SW480 (cell line): ENCODE data around the gene USP16.

ENCODE experiments used
- DNase-seq: peaks from one replicate; pipeline ENCODE4 v3.0.0-alpha.2; 2016; ENCODE audit warnings: low spot score

The USP16 gene

GRCh38 chr21:29033871-29034270 lies 9.4 kb downstream of the USP16 start:
- DNase-seq, result no peak

DNA sequence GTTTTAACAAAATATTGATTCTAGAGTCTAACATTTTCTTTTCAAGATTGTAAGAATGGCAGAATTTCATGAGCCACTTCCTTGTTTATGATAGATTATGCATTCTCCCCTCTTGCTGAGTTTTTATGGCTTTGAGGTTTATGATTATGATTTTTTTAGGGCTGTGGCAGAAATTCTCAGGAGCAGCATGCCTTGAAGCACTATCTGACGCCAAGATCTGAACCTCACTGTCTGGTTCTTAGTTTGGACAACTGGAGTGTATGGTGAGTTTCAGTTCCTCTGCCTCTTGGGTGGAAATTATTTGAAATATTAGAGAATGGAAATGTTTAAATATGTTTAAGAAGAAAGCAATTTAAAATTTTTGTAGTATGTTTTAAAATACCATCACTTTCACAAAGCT lies 10.2 kb downstream of the USP16 start:
- no peak for DNase-seq

DNA sequence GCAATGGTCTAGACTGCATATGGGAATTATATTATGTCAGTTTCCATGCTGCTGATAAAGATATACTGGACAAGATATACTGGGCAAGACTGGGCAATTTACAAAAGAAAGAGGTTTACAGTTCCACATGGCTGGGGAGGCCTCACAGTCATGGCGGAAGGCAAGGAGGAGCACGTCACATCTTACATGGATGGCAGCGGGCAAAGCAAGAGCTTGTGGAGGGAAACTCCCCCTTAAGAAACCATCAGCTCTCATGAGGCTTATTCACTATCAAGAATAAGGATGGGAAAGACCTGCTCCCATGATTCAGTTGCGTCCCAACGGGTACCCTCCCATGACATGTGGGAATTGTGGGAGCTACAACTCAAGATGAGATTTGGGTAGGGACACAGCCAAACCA lies 27.8 kb downstream of the USP16 start:
- DNase-seq, result no peak

GRCh38 chr21:29053011-29053553 lies 28.6 kb downstream of the USP16 start:
- DNase-seq, result no peak

GRCh38 chr21:29053656-29054055 lies 29.2 kb downstream of the USP16 start:
- DNase-seq, result no peak

DNA sequence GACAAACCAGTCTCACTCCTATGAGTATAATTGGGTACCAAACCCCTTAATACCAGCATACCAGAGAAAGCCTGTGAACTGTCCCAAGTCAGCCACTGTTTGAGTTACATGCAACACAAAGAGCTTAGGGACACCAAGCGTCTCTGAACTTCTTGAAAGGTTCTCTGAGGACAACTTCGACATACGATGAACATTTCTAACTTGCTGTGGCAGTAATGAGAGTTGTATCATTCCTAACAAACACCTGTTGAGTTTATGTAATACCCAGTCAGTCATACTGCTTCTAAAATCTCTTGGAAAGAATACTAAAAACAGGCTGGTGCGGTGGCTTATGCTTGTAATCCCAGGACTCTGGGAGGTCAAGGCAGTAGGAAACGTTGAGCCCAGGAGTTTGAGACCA lies 30.6 kb downstream of the USP16 start:
- no peak for DNase-seq

- no peak for DNase-seq
Observed at GRCh38 chr21:29056005-29056404, 31.5 kb downstream of the USP16 start.

- DNase-seq, result no peak
Observed at GRCh38 chr21:29056538-29057050, 32.1 kb downstream of the USP16 start.

DNA sequence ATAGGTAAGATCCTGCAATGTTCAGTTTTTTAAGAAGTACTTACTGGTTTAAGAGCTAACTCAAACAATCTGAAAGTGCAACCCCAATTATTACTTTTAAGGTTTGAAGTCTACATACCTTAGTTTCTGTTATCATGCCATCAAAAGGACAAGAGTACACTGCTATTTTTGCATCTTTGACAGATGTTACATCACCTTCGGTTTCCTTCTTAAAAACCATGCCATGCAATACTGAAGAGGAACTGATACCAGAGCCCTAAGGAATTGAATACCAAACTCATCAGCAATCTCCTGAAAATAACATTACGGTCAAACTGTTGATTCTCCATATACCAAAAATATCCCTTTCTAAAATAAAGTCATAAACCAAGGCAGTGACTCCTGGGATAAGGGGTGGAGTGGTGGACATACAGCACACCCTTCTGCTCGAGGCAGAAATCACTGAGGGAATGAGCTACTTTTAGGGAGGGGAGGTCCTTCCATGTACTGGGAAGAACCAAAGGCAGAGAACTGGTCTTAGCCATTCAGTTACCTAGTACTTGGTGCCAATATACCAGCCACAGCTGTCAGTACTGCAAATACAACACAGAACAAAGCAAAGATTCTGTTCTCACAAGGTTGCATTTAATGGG lies 40.5 kb downstream of the USP16 start:
- DNase-seq, result no peak

DNA sequence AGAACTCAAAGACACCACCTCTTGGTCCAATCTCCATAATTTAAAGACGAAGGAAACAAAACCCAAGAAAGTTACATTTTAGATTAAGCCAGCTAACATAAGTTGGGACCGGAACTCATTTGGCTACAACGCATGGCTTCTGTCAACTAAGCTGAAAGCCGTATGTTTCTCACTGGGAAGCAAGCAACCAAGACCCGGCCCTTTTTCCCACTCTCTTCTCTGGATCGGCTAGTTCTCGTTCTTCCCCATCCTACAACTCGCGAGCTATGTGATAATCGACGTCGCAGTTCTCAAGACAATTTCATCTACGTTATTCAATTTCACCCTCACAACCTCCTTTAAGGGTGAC lies 48.4 kb downstream of the USP16 start:
- DNase-seq, result no peak

- DNase-seq, result peak; percentile 99
Observed at GRCh38 chr21:29073222-29074006, 48.9 kb downstream of the USP16 start, which contains the start of gene CCT8. CCT8 (minus strand) TSS chr21:29073648; CDS start chr21:29073590, 58 bp downstream.

DNA sequence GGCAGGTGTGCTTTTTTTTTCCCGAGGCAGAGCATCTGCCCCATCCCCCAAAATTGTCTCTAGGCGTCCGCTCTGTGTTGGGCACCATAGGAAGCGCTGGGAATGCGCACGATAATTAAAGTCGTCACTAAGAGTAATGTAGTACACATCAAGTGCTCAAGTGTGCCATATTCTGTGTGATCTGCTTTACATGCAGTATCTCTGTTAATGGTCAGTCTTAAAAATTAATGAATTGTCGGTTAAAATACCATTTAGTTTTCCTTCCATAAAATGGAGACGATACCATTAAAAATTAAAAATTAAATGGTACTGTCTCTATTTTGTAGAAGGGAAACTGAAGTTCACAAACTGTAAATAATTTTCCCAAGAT lies 49.5 kb downstream of the USP16 start:
- no peak for DNase-seq

- no peak for DNase-seq
Observed at GRCh38 chr21:29074783-29075182, 50.3 kb downstream of the USP16 start.

DNA sequence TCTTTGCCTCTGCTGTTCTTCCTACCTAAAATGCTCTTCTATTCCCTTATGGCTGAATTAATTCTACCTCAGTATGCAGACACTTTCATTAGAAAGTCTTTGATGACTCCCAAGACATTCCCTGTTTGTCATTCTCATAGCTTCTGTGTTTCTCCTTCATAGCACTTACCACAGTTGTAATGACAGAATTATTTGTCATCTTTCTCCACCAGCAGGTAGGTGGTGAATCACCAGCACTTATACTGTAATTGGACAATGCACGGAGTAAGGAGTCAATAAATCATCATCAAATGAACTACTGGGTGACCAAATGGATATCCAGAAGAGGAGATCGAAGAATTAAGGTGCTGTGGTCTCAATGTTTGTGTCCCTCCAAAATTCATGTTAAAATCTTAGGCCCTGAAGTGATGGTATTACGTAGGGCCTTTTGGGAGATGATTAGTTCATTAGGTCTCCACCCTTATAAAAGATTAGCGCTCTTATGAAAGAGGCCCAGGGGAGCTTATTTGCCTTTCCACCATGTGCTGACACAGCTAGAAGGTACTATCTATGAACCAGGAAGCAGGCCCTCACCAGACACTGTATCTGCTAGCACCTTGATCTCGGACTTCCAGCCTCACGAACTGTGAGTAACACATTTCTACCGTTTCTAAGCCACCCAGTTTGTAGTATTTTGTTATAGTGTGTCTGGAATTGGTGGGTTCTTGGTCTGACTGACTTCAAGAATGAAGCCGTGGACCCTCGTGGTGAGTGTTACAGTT lies 51.4 kb downstream of the USP16 start:
- DNase-seq, result peak; percentile 40

- peak; percentile 66 for DNase-seq
Observed at GRCh38 chr21:29076731-29077640, 52.5 kb downstream of the USP16 start.

- peak; percentile 29 for DNase-seq
Observed at GRCh38 chr21:29077651-29078090, 53.2 kb downstream of the USP16 start.

DNA sequence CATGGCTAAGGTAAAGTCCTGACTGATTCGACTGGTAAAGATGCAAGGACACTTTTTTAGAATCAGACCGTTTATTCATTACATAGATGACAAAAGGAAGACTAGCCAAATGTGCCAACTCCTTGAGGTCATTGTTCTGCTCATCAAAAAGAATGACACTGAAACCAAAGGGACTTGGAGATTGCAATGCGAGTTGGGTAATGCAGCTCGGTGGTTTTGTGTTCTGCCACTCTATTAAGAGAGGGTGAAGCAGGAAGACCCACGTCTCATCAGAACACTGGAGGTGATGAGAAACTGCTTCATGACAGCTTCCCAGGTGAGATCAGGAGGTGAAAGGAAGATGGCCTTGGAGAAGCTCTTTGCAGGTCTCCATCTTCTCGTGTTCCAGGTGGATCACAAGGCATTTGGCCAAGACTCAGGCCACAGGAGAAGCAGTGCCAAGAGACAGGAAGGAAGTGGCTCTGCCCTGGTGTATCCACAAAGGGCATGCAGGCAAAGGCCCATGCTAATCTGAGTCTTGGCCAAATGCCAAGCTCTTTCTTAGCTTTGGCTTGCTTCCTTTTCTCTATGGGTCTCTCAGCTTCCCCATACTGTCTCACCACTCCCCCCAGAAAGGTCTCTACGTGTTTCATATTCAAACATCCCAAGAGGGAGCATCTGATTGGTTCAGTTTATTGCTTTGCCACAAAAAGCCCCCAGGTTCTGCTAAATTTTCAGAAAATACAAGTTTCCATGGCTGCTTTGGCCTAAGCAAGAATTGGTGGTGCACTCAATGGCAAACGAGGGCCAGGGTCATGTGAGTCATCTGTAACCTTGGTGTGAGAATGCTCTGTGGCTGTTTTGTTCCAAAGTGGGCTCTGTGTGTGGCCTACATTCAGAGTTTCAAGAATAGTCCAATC lies 54.6 kb downstream of the USP16 start:
- DNase-seq, result no peak

- no peak for DNase-seq
Observed at GRCh38 chr21:29080454-29080941, 56.0 kb downstream of the USP16 start.

DNA sequence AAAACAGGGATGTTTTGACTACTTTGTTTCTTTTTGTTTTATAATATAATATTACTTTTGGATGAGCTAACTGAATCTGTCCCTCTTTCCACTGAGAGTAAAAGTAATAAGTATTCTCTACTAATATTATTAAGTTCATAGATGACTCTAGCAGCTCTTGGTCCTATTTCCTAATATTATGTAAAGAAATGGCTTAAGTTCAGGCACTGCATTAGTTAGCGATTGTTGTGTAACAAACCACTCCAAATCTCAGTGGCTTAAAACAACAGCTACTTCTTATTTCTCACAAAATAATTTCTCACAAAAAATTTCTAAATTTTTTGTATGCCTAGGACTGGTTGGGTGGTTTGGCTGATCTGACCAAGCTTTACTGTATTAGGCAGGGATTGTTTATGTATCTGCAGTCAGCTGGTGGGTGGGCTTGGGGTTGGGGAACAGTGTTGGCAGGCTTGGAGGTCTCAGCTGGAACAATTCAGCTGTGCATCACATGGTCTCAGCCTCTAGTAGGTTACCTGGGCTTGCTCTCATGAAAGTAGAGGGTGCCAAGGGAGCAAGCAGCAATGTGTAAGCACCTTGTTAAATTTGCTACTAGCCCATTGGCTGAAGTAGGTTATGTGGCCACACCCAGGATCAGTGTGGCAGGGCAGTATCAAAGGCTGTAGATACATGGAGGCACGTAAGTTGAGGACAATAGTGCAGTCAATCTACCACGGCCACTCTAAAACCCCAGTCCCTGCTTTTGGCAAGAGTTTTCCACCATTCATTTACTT lies 57.8 kb downstream of the USP16 start:
- no peak for DNase-seq
